HG02623 (cell line): ENCODE measurements around the gene MMS19.
"Not testable (repeated sequence)": the region's sequence is repeated elsewhere in the genome, so short reads cannot be mapped to it uniquely, and the experiment has no call there.

Experiments used
- ATAC-seq: cut with Tn5 transposase; IDR thresholded peaks from one replicate; pipeline ENCODE4 v1.9.1; 2021; ENCODE audit warnings: moderate library complexity; ENCODE audit not compliant: unreplicated experiment

The MMS19 gene

DNA sequence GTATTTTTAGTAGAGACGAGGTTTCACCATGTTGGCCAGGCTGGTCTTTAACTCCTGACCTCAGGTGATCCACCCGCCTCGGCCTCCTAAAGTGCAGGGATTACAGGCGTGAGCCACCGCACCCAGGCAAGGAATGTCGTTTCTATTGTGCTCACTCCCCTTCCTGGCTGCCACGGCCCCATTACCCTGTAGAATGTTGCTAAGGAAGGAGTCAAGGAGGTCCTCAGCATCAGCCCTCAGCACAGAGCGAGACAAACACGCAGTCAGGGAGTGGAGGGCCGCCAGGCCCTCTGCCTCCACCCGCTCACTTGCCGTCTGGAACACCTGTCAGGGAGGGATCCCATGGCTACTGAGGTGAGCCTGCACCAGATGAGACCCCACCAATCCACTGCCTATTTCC, 29.4 kb downstream of the MMS19 start:
- not testable (repeated sequence) for ATAC-seq

DNA sequence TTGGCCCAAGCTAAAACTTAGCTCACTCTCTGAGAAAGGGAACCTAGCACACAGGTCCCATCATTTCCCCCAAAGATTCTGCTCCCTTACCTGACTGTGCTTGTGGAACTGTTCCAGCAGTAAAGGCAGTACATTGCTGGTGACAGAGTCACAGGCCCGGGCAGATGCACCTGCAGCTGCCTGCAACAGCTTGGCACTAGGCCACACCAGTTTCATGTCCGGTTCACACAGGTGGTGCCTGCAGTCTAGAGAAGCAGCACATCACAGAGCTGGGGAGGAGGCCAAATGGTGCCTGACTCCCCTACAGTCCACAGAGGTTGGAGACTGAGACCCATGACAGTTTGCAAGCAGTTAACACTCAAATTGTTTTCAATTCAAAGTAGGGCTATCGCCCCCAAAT, 30.1 kb downstream of the MMS19 start:
- ATAC-seq = no peak

DNA sequence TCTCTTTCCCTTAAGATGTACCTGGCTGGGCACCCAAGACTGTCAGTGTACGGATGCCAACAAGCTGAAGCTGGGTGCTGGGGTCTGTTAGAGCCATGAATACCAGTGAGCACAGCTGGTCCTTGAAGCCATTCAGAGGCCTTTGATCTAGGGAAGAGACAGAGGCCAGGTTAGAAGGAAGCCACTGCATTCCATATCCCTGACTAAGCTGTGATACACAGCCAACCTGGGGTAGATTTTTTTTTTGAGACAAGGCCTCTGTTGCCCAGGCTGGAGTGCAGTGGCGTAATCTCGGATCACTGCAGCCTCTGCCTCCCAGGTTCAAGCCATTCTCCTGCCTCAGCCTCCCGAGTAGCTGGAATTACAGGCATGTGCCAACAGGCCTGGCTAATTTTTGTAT, 31.5 kb downstream of the MMS19 start:
- no peak for ATAC-seq

DNA sequence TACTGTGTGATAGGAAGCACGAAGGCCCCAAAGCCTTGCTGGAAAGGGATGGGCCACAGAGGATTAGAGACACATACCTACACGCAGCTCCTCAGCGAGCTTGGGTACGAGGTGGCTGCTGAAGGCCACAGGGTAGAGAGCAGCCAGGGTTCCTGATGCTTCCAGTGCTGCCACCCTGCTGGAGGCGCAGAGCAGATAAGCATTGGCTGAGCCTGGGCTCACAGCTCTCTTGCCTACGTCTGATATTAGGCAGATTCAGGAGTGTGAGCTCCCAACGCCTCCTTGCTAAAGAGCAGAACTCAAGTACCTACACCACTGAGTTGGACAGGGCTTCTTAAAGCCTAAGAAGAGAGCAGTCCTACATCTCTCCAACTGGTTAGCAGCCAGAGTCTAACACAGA, 32.2 kb downstream of the MMS19 start:
- ATAC-seq = no peak

GRCh38 chr10:97464226-97464625, 34.0 kb downstream of the MMS19 start:
- ATAC-seq = no peak

DNA sequence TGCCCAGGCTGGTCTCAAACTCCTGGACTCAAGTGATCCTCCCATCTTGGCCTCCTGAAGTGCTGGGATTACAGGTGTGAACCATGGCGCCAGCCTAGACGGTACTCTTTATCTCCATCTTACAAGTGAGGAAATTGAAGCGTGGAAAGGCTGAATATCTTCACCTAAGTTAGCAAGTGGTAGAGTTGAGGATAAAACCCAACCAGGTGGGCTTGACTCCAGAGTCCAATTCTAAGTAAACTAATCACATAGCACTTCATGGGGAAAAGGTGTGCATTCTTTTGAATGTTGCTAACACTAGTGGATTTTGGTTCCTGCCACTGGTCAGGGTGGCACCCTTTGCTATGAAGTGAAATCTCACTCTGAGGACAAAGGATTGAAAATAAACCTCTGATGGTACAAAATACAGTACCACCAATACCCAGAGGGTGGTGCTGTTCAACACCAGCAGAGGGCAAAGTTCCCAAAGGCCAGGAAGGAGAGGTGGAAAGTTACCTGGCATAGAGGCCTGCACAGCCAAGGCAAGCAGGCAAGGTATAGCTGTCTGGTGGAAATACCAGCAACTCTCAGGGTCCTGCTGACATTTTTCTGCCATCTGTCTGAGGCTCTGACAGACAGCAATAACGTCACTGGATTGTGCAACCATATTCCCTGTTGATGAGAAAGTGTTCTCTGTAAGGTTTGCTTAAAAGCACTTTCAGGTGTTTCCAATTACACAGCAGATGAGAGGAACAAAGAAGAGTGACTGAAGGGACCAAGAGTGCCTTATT, 34.7 kb downstream of the MMS19 start:
- no peak for ATAC-seq

DNA sequence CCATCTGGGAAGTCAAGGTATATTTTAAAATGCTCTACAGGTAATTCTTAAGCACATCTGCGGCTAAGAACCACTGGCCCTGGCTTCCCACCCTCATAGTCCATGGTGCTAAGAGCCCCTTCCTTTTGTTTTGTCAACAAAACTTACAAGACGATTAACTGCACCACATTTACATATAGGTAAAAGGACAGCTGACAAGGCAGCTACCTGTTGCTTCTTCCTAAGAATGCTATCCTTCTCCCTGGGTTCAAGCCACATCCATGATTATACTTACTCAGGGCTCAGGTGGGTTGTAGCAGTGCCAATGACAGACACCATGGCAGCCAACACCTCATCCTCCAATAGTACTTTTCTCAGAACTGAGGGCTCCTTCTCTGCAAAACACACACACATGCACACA, 35.9 kb downstream of the MMS19 start:
- no peak for ATAC-seq

DNA sequence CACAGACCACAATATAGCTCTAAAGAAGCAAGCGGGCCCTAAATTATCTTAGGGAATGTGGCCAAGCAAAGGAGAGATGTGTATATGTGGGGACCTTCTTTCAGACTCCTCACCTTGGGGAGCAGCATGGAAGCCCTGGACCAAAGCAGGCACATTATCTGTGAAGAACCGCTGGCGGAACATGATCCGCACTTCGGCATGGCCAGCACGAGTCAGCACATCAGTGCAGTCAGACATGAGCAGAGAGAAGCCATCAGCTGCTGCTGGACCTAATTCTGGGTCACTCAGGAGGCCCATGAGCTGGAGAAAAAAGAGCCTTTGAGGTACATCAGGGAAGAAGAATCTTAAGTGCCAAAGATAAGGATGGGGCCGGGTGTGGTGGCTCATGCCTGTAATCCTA, 38.3 kb downstream of the MMS19 start:
- no peak for ATAC-seq

- ATAC-seq = no peak
Measured at GRCh38 chr10:97459111-97459510, 39.1 kb downstream of the MMS19 start.

DNA sequence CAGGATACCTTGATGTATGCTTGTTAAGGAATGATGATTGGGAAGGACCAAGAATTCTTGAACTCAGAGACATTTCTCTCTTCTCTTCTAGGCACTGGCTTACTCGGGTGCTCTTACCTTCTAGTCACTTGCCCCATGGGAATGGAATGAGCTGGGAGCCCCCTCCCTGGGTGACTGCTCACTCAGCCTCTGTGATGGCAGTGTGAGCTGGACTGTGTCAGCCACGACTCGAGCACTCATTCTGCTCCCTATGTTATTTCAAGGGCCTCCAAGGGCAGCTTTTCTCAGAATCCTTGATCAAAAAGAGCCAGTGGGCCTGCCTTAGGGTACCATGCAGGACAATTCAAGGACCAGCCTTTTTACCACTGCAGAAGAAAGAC, 41.5 kb downstream of the MMS19 start:
- no peak for ATAC-seq

- ATAC-seq = no peak
Measured at GRCh38 chr10:97456034-97456685, 42.1 kb downstream of the MMS19 start.

- ATAC-seq = no peak
Measured at GRCh38 chr10:97454330-97455036, 43.7 kb downstream of the MMS19 start.

- ATAC-seq = no peak
Measured at GRCh38 chr10:97452352-97452751, 45.9 kb downstream of the MMS19 start.

DNA sequence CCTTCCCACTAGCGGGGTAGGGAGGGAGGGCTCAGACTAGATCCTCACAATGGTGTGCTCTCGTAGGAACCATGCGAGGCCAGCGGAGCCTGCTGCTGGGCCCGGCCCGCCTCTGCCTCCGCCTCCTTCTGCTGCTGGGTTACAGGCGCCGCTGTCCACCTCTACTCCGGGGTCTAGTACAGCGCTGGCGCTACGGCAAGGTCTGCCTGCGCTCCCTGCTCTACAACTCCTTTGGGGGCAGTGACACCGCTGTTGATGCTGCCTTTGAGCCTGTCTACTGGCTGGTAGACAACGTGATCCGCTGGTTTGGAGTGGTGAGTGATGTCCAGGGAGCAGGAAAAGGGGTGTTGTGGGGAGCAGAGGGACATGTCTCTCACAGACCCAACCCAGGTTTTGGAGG, 46.6 kb downstream of the MMS19 start:
- ATAC-seq = no peak

DNA sequence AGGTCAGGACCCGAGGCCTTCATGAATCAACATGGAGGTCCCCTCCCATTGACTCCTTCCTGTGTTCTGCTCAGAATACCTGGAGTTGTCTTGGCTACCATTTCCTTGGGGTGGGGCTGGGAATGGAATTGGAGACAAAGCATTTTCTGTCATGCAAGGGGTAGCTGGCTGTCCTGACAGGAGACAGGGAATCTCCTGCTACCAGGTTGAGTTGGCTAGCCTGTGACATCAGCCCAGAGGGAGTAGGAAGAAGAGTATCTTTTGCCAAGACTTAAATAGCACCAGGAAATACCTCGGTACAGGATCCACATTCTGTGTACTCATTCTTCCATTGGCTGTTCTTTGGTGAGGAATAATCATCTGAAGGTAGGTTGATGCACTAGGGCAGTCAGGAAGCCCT, 47.4 kb downstream of the MMS19 start:
- no peak for ATAC-seq

DNA sequence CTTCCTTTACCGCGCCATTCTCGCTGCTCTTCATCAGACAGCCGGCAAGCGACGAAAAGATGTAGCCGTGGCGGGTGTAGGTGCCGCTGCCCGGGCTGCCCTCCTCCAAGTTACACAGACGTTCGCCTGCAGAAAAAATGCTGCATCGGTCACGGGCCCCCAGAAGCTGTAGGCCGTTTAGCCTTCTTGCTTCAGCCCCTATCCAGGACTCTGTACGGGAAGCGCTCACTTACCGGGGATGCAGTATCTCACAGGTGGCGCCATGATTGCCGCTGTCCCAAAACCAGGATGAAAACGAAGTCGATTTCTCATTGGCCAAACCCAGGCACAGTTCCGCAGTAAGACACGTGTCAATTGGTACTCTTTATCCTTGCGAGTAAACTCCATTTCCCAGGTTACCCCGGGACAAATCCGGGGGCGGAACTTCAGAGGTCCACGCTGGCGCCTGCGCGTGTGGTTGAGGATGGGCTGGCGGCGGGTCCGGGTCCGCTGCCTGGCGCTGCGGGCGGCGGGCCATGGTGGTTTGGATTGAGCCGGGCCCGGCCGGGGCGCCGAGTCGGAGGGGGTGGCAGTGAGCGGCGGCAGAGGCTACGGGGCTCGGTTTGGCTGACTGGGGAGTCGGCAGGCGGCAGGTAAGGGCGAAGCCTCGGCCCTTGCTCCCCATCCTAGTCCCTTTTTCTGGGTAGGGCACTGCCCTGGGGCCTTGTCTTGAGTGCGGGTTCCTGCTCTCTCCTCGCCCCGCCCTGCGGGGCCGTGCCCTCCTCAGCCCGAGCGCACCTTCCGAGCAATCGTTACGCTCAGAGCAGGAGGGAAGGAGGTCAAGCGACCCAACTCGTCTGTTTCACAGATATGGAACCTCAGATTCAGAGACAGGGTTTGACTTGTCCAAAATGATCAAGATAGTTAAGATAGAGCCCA, 52.2 kb downstream of the MMS19 start, which contains the start of the genes EXOSC1 and ZDHHC16:
Gene EXOSC1, minus strand, starts transcription at position 285 of the 918 bp plus-strand sequence. Its CDS starts 21 bp downstream, at position 264.
Gene ZDHHC16, plus strand, starts transcription at position 454 of the 918 bp plus-strand sequence. CDS start 5,501 bp downstream, outside the sequence.
- peak; percentile 91 for ATAC-seq

- no peak for ATAC-seq
Measured at GRCh38 chr10:97445357-97445721, 52.9 kb downstream of the MMS19 start.

DNA sequence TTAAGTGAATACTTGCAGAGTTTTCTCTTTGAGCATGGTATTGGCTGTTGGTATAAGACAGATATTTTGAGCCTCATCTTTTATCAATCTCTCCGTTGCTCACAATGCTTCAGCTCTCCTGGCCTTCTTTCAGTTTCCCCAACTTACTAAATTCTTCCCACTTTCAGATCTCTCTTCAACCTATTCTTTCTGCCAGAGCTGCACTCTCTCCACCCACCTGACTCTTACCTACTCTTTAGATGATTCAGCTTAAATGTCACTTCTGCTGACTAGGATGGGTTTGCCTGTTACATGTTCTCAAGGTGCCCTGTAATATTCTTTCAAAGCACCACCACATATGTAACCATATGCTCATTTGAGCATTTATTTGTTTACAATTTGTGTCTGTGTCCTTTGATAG, 54.0 kb downstream of the MMS19 start:
- no peak for ATAC-seq

- ATAC-seq = no peak
Measured at GRCh38 chr10:97442277-97442676, 55.9 kb downstream of the MMS19 start.

GRCh38 chr10:97435211-97435610, 63.0 kb downstream of the MMS19 start:
- no peak for ATAC-seq

- ATAC-seq = no peak
Measured at GRCh38 chr10:97434557-97434956, 63.7 kb downstream of the MMS19 start.
